MG63 (cell line): ENCODE measurements around the gene RAB3IP. TPM values are rescaled to one million over a fixed set of nuclear protein-coding genes. Genes with fewer than 3 reads are reported as not detected.

Experiments
- DNase-seq: peaks from one replicate; pipeline ENCODE4 v3.0.0-alpha.2; 2020
- H3K27me3 ChIP-seq: fragments of 250-450 bp; sonication (Bioruptor Pico); 2 replicates; pipeline ENCODE4 v1.5.1; 2020; ENCODE audit warnings: mild to moderate bottlenecking, moderate library complexity
- H3K36me3 ChIP-seq: fragments of 250-450 bp; sonication (Bioruptor Pico); 2 replicates; pipeline ENCODE4 v1.5.1; 2020; ENCODE audit warnings: mild to moderate bottlenecking, moderate library complexity
- H3K4me3 ChIP-seq: fragments of 250-450 bp; sonication (Bioruptor Pico); 2 replicates; pipeline ENCODE4 v1.5.1; 2020; ENCODE audit warnings: mild to moderate bottlenecking, moderate library complexity
- H3K9me3 ChIP-seq: fragments of 250-450 bp; sonication (Bioruptor Pico); 2 replicates; pipeline ENCODE4 v1.5.1; 2020; ENCODE audit warnings: mild to moderate bottlenecking, moderate library complexity
- total RNA-seq: library from RNA; depleted of rRNA; stranded (reverse); fragments of >200 nt; shearing (Covaris generic); gene quantifications from 2 replicates; pipeline ENCODE4 v1.2.3, GENCODE V29; 2014; ENCODE audit warnings: low replicate concordance

RAB3IP gene
- total RNA-seq, 1 experiment from 2014 or later = 9.9 TPM

GRCh38 chr12:69821032-69821455 is 82.4 kb downstream of the RAB3IP start:
- no peaks in the 10 kb centered on the region for H3K9me3 ChIP-seq
- H3K27me3 ChIP-seq = no peaks in the 10 kb centered on the region
- H3K36me3 ChIP-seq = no peaks in the 10 kb centered on the region
- H3K4me3 ChIP-seq = no peak overlapping the region
- no peak for DNase-seq

- H3K4me3 ChIP-seq = no peak overlapping the region
- H3K27me3 ChIP-seq = no peaks in the 10 kb centered on the region
- no peaks in the 10 kb centered on the region for H3K9me3 ChIP-seq
- H3K36me3 ChIP-seq = no peaks in the 10 kb centered on the region
- peak; percentile 54 for DNase-seq
These were observed 82.9 kb downstream of the RAB3IP start for GRCh38 chr12:69821456-69822159.

DNA sequence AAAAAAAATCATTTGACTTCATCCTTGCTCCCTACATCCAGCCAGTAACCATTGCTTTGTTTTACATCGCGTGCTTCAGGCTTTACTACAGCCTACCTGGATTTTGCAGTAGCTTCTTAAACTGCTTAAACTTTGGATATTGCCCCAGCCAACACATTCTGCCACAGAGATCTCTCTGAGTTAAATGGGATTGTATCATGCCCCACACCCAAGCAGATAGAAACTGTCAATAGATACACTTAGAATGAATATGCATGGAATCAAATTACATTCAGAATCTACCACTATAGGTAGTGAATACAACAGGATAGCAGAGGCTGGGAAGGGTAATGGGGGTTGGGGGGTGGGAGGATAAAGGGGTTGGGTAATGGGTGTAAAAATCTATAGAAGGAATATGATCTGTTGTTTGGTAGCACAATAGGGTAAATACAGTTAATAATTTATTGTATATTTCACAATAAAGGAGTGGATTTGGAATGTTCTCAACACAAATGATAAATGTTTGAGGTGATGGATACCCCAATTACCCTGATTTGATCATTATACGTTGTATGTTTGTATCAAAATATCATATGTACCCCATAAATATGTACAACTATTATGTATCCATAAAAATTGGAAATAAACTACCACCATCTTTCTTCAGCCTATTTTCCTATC is 83.7 kb downstream of the RAB3IP start:
- DNase-seq = no peak
- no peak overlapping the region for H3K4me3 ChIP-seq
- no peaks in the 10 kb centered on the region for H3K36me3 ChIP-seq
- H3K27me3 ChIP-seq = no peaks in the 10 kb centered on the region
- H3K9me3 ChIP-seq = no peaks in the 10 kb centered on the region

- no peaks in the 10 kb centered on the region for H3K36me3 ChIP-seq
- H3K4me3 ChIP-seq = no peak overlapping the region
- no peak for DNase-seq
- 0 out of 2 replicates have a peak, but pooled peaks cover under 1% of the 10 kb centered on the region for H3K27me3 ChIP-seq
- no peaks in the 10 kb centered on the region for H3K9me3 ChIP-seq
These were observed 85.4 kb downstream of the RAB3IP start for GRCh38 chr12:69824028-69824427.

DNA sequence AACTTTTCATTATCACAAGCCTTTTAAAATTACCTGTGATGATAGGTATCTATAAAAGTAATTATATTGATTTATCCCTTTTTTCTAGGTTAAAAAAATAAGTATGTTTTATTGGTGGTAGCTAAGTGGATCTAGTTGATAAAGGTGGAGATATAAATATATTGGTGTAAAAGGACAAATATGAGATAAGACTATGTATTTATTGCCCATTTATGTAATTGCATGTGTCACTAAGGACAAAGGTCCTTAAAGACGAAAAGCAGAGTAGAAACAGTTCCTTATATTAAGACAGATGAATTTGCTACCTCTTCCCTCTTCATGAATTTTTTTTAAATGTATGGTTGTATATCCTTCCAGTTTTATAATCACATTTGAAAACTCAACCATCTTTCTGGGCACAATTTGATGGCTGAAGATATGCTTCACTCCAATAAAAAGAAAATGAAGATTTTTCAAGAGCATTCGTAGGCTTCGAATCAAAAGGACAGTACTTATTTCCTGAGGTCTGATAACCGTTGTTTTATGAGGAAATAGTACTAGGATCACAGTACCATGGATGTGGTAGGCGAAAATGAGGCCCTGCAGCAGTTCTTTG is 86.4 kb downstream of the RAB3IP start, which contains the start of gene MYRFL:
MYRFL (plus strand) TSS at position 262 of the 595 bp plus-strand sequence; CDS start at position 553, 291 bp downstream.
- no peak for DNase-seq
- H3K4me3 ChIP-seq = no peak within 1 kb of the TSS
- H3K27me3 ChIP-seq = 0 out of 2 replicates have a peak, but pooled peaks cover 2% of the 10 kb centered on the region
- no peaks in the 10 kb centered on the region for H3K9me3 ChIP-seq
- no peaks in the 10 kb centered on the region for H3K36me3 ChIP-seq

DNA sequence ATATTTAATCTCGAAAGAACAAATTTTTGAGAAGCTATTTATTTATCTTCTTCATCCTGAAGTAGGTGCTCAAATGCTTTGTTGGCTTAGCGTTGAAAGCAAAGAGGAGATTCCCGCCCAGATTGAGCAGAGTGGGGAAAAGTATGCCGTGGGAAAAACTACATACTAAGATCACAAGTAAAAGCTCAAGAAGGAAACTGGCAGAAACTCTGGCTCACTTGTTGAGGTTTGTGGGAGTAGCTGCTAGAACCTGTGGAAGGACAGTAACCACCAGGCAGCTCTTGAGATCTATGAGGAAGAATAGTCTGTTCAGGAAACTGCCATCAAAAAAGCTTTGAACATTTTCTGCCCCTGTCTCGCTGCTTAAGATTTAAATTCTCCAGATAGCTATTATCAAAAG is 90.2 kb downstream of the RAB3IP start:
- no peaks in the 10 kb centered on the region for H3K36me3 ChIP-seq
- peaks cover 2% of the 10 kb centered on the region; the same call in 1 of the 2 replicates for H3K27me3 ChIP-seq
- no peak for DNase-seq
- H3K9me3 ChIP-seq = no peaks in the 10 kb centered on the region
- H3K4me3 ChIP-seq = no peak overlapping the region

DNA sequence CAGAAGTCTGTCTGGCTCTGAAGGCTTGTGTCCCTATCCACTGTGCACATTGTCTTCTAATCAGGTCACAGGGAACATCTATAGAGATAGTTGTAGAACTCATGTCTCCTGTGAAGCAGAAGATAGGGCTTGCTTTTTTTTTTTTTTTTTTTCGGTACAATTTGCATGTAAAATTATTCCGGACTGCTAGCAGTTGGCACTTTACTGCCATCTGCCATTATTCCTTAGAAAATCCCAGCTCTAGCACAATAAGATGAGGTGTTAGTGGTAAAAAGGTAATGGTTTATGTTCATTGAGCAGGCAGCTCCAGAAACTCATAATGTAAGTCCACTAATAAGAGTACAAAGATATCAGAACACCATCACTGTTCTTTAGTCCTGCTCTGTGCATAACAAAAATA is 95.0 kb downstream of the RAB3IP start:
- Histone ChIP-seq H3K9me3 (no peaks in the 10 kb centered on the region), H3K4me3 (no peak overlapping the region), H3K27me3 (peaks cover 2% of the 10 kb centered on the region; the same call in 1 of the 2 replicates), H3K36me3 (no peaks in the 10 kb centered on the region)
- DNase-seq = no peak

DNA sequence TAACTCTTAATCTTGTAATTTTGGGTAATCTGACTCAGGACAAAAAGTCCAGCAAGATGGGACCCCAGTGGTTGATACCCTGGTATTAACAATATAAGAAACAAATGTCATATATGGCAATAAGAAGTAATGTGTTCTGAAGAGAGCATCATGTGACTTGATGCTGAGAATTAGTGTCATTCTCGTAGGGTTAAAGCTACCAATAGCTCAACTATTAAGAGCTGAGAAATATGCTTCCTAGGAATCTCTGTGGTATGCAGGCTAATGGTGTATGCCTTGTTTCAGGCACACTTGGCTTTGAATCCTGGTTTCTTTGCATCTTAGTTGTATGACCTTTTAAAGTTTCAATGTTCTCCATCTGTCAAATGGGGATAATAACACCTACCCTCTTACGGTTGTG is 95.5 kb downstream of the RAB3IP start:
- H3K27me3 ChIP-seq = peaks cover under 1% of the 10 kb centered on the region; the same call in 1 of the 2 replicates
- no peak overlapping the region for H3K4me3 ChIP-seq
- DNase-seq = no peak
- H3K36me3 ChIP-seq = no peaks in the 10 kb centered on the region
- H3K9me3 ChIP-seq = no peaks in the 10 kb centered on the region

DNA sequence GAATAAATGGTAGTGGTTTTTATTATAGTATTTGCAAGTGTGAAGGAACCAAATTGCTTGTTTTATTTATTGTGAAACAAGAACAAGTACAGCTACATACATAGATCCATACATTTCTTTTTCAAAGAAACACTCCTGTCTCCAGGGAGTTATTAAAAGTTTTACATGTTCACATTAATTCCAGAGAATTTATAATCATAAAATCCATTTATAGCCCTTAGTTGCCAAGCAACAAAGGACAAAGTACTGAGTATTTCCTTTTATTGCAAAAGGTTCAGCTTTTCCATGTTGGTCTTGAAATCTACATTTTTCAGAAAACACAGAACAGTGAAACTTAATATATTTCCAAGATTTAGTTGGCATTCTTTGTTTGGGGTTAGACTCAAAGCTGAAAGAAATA is 95.9 kb downstream of the RAB3IP start:
- Histone ChIP-seq H3K27me3 (no peaks in the 10 kb centered on the region; the same call in 1 of the 2 replicates), H3K36me3 (no peaks in the 10 kb centered on the region), H3K4me3 (no peak overlapping the region), H3K9me3 (no peaks in the 10 kb centered on the region)
- no peak for DNase-seq

GRCh38 chr12:69835081-69835480 is 96.4 kb downstream of the RAB3IP start:
- Histone ChIP-seq H3K36me3 (no peaks in the 10 kb centered on the region), H3K27me3 (no peaks in the 10 kb centered on the region; the same call in 1 of the 2 replicates), H3K9me3 (no peaks in the 10 kb centered on the region), H3K4me3 (no peak overlapping the region)
- DNase-seq = no peak

DNA sequence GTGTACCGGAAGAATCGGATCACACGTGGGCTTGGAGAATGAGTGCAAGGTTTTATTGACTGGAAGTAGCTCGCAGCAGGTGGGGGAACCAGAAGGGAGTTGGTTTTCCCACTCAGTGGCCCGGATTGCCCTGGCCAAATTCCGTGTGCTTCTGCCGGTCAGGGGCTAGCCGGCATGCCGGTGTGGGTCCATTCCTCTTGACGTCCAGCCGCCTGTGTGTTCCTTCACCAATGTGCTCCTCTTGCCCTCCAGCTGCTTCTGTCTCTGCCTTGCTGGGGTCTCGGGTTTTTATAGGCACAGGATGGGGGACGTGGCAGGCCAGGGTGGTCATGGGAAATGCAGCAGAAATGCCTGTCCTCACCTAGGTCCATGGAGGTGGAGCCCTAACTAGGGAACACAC is 97.4 kb downstream of the RAB3IP start:
- Histone ChIP-seq H3K27me3 (no peaks in the 10 kb centered on the region; the same call in 1 of the 2 replicates), H3K4me3 (no peak overlapping the region), H3K9me3 (no peaks in the 10 kb centered on the region), H3K36me3 (no peaks in the 10 kb centered on the region)
- no peak for DNase-seq

- no peak for DNase-seq
- H3K4me3 ChIP-seq = no peak overlapping the region
- no peaks in the 10 kb centered on the region; the same call in 1 of the 2 replicates for H3K27me3 ChIP-seq
- H3K9me3 ChIP-seq = no peaks in the 10 kb centered on the region
- H3K36me3 ChIP-seq = no peaks in the 10 kb centered on the region
These were observed 98.5 kb downstream of the RAB3IP start for GRCh38 chr12:69837191-69837590.

GRCh38 chr12:69837657-69838415 is 99.2 kb downstream of the RAB3IP start:
- Histone ChIP-seq H3K9me3 (no peaks in the 10 kb centered on the region), H3K36me3 (no peaks in the 10 kb centered on the region), H3K4me3 (no peak overlapping the region), H3K27me3 (no peaks in the 10 kb centered on the region)
- DNase-seq = no peak

GRCh38 chr12:69840727-69841126 is 102.1 kb downstream of the RAB3IP start:
- no peak for DNase-seq
- H3K4me3 ChIP-seq = no peak overlapping the region
- H3K36me3 ChIP-seq = no peaks in the 10 kb centered on the region
- H3K9me3 ChIP-seq = no peaks in the 10 kb centered on the region
- no peaks in the 10 kb centered on the region for H3K27me3 ChIP-seq

DNA sequence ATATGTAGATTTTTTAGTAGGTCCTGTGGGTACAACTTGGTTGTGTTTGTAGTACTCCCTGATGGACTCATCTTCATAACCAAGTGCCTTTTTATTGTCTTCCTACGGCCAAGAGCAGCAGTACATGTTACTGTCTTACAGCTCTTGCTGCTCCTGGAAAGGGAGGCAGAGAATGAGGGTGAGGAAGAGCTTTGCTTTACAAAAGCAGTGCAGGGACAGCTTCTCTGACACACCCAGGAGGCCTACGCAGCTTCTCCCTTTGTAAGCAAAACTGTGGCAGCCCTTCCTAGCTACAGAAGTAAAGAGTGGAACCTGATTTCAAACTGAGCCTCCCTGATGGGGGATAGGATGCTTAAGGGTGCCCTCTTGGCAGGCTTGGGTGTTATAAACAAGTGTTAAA is 104.9 kb downstream of the RAB3IP start:
- H3K27me3 ChIP-seq = no peaks in the 10 kb centered on the region
- H3K36me3 ChIP-seq = no peaks in the 10 kb centered on the region
- H3K9me3 ChIP-seq = no peaks in the 10 kb centered on the region
- no peak for DNase-seq
- H3K4me3 ChIP-seq = no peak overlapping the region

- DNase-seq = no peak
- Histone ChIP-seq H3K36me3 (no peaks in the 10 kb centered on the region), H3K27me3 (no peaks in the 10 kb centered on the region), H3K9me3 (no peaks in the 10 kb centered on the region), H3K4me3 (no peak overlapping the region)
These were observed 105.8 kb downstream of the RAB3IP start for GRCh38 chr12:69844416-69844815.

DNA sequence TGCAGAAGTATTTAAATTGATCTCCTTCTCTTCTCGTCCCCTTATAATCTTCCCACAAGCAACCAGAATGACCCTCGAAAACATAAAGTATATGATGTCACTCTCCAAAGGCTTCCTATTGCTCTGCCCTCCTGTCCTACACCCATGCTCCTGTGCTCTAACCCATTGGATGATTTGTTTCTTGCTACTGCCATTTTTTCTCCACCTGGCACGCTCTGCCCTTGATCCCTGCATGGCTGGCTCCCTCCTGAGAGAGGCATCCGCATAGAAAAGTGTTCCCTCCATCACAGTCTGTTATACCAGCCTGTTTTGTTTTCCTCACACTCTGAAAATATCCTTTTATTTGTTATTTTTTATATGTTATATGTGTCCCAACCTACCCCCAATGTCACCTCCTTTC is 106.2 kb downstream of the RAB3IP start:
- H3K27me3 ChIP-seq = no peaks in the 10 kb centered on the region
- no peak for DNase-seq
- no peak overlapping the region for H3K4me3 ChIP-seq
- H3K36me3 ChIP-seq = no peaks in the 10 kb centered on the region
- no peaks in the 10 kb centered on the region for H3K9me3 ChIP-seq
